Caco-2 (cell line): ENCODE measurements around the gene TMC6. TPM values are rescaled to one million over a fixed set of nuclear protein-coding genes. Genes with fewer than 3 reads are reported as not detected.

Experiments used
- BruUV-seq: library from RNA; stranded (reverse); fragments of 400-500 nt; replicated peaks from 2 replicates; lab custom pipeline; 2021; lab: Mats Ljungman, UMichigan
- CTCF ChIA-PET: fragments of 300-600 bp; sonication (Branson Sonifier 250); formaldehyde crosslinking; loops from one replicate; lab custom pipeline; 2022; ENCODE audit warnings: antibody characterized with exemption; lab: Charles Lee
- POLR2A ChIA-PET: fragments of 300-600 bp; sonication (Branson Sonifier 250); formaldehyde crosslinking; loops from one replicate; lab custom pipeline; 2022; ENCODE audit warnings: antibody characterized with exemption; lab: Charles Lee
- DNase-seq, 2 experiments: peaks; one replicate each; pipeline versions ENCODE4 v3.0.0 to v3.0.0-alpha.2; 2020 to 2022
- H3K27me3 ChIP-seq: replicated peaks from 2 replicates; pipeline ENCODE4 v1.6.0; 2011; ENCODE audit warnings: low read length; ENCODE audit not compliant: control insufficient read depth, insufficient read depth
- H3K36me3 ChIP-seq: 2 replicates; pipeline ENCODE4 v1.5.1; 2011; ENCODE audit warnings: low read length; ENCODE audit not compliant: control insufficient read depth, insufficient read depth
- H3K4me1 ChIP-seq: fragments of 250-450 bp; sonication (Bioruptor Pico); 2 replicates; pipeline ENCODE4 v1.5.1; 2020; ENCODE audit warnings: mild to moderate bottlenecking
- H3K4me3 ChIP-seq: 2 replicates; pipeline ENCODE4 v1.5.1; 2011; ENCODE audit warnings: low read depth, mild to moderate bottlenecking, control low read depth, low read length
- H3K9me3 ChIP-seq: fragments of 250-450 bp; sonication (Bioruptor Pico); 2 replicates; pipeline ENCODE4 v1.5.1; 2020; ENCODE audit warnings: mild to moderate bottlenecking, moderate library complexity
- H3K27ac Mint-ChIP-seq: one replicate; pipeline ENCODE4 v1.8.0; 2022; ENCODE audit warnings: mixed read lengths; ENCODE audit not compliant: unreplicated experiment
- H3K27me3 Mint-ChIP-seq: one replicate; pipeline ENCODE4 v1.8.0; 2022; ENCODE audit warnings: mixed read lengths; ENCODE audit not compliant: insufficient read depth, unreplicated experiment
- H3K36me3 Mint-ChIP-seq: one replicate; pipeline ENCODE4 v1.8.0; 2022; ENCODE audit warnings: mild to moderate bottlenecking, mixed read lengths; ENCODE audit not compliant: insufficient read depth, unreplicated experiment
- H3K4me1 Mint-ChIP-seq: one replicate; pipeline ENCODE4 v1.8.0; 2022; ENCODE audit warnings: low read depth, mixed read lengths; ENCODE audit not compliant: unreplicated experiment
- H3K4me3 Mint-ChIP-seq: one replicate; pipeline ENCODE4 v1.8.0; 2022; ENCODE audit warnings: mild to moderate bottlenecking, moderate library complexity, mixed read lengths; ENCODE audit not compliant: unreplicated experiment
- H3K9me3 Mint-ChIP-seq: one replicate; pipeline ENCODE4 v1.8.0; 2022; ENCODE audit warnings: mixed read lengths; ENCODE audit not compliant: unreplicated experiment
- CTCF ChIP-seq, 2 experiments: fragments of 200-600 bp in 1 of 2; IDR thresholded peaks; 1 replicate in 1 of 2; 2 replicates in 1 of 2; pipeline versions ENCODE4 v1.5.1 to v1.8.0; 2011 to 2022; ENCODE audit warnings: antibody characterized with exemption in 1 of 2, control low read depth in 1 of 2, inconsistent platforms in 1 of 2, low read depth in 1 of 2, low read length in 1 of 2, mild to moderate bottlenecking in 1 of 2, moderate library complexity in 1 of 2; ENCODE audit not compliant: insufficient read depth in 1 of 2, severe bottlenecking in 1 of 2, unreplicated experiment in 1 of 2
- intact Hi-C: fragments of 100-400 bp; cut with micrococcal nuclease; formaldehyde crosslinking; loops from one replicate; pipeline ENCODE4 v1.10.0; 2022; ENCODE audit not compliant: unreplicated experiment
- total RNA-seq: library from RNA; stranded (reverse); gene quantifications from 2 replicates; pipeline ENCODE4 v1.2.3, GENCODE V29; 2022

TMC6 gene
- total RNA-seq, 1 experiment from 2014 or later: 77.7 TPM

- no peak for DNase-seq
- Histone ChIP-seq H3K27me3 (no peaks in the 10 kb centered on the region), H3K4me3 (no peak overlapping the region), H3K36me3 (no peaks in the 10 kb centered on the region; the same call in 1 of the 2 replicates), H3K9me3 (no peaks in the 10 kb centered on the region), H3K4me1 (no peaks in the 10 kb centered on the region)
- Mint-ChIP-seq H3K9me3 (no peaks in the 10 kb centered on the region), H3K27me3 (no peaks in the 10 kb centered on the region), H3K36me3 (no peaks in the 10 kb centered on the region), H3K27ac (no peak overlapping the region), H3K4me1 (no peaks in the 10 kb centered on the region), H3K4me3 (no peak overlapping the region)
- CTCF ChIA-PET: no interaction called here
- POLR2A ChIA-PET: interaction anchor here (0.6 kb wide), 1 partner anchor 673 kb away, joined by 3 read pairs; no protein-coding TSS in a partner anchor
- no TSS peak for BruUV-seq
- intact Hi-C loops: no loop called here
- no peak for TF ChIP-seq CTCF (IDR thresholded peaks at IDR 0.05; ENCODE audit: insufficient read depth in 1 of 2, low read depth in 1 of 2, low read length in 1 of 2, severe bottlenecking in 1 of 2, unreplicated experiment in 1 of 2)
Measured at GRCh38 chr17:78063489-78063888, 65.1 kb downstream of the TMC6 start.

- H3K27me3 ChIP-seq: no peaks in the 10 kb centered on the region
- intact Hi-C loops: no loop called here
- H3K4me1 Mint-ChIP-seq: no peaks in the 10 kb centered on the region
- CTCF ChIA-PET: no interaction called here
- POLR2A ChIA-PET: no interaction called here
- no peak overlapping the region for H3K4me3 ChIP-seq
- H3K36me3 Mint-ChIP-seq: no peaks in the 10 kb centered on the region
- H3K27ac Mint-ChIP-seq: no peak overlapping the region
- no peak for TF ChIP-seq CTCF (IDR thresholded peaks at IDR 0.05; ENCODE audit: insufficient read depth in 1 of 2, low read depth in 1 of 2, low read length in 1 of 2, severe bottlenecking in 1 of 2, unreplicated experiment in 1 of 2)
- H3K27me3 Mint-ChIP-seq: no peaks in the 10 kb centered on the region
- H3K4me3 Mint-ChIP-seq: no peak overlapping the region
- no peaks in the 10 kb centered on the region for H3K36me3 ChIP-seq
- H3K4me1 ChIP-seq: no peaks in the 10 kb centered on the region
- H3K9me3 Mint-ChIP-seq: no peaks in the 10 kb centered on the region
- BruUV-seq: no TSS peak
- no peaks in the 10 kb centered on the region for H3K9me3 ChIP-seq
- no peak for DNase-seq
Measured at GRCh38 chr17:78062596-78062995, 66.0 kb downstream of the TMC6 start.

Other genes with a start within 250 kb of the TMC6 start
- gene TNRC6C, start 170.1 kb downstream of the TMC6 start, total RNA-seq: 17.9 and 19.5 TPM in 2 replicates
- not detected in 2 replicates for gene TMC8, start 2.0 kb upstream of the TMC6 start, total RNA-seq
- gene C17orf99, start 17.6 kb upstream of the TMC6 start, total RNA-seq: not detected in 2 replicates
- gene SYNGR2, start 39.8 kb upstream of the TMC6 start, total RNA-seq: 169 and 193 TPM in 2 replicates
- gene TK1, start 58.3 kb upstream of the TMC6 start, total RNA-seq: 171 and 190 TPM in 2 replicates
- gene AFMID, start 58.6 kb upstream of the TMC6 start, total RNA-seq: 68.5 and 83.0 TPM in 2 replicates
- gene BIRC5, start 85.5 kb upstream of the TMC6 start, total RNA-seq: 82.0 and 88.8 TPM in 2 replicates
- gene TMEM235, start 102.9 kb upstream of the TMC6 start, total RNA-seq: not detected in 2 replicates
- 11.3 and 12.8 TPM in 2 replicates for gene SOCS3, start 231.3 kb upstream of the TMC6 start, total RNA-seq
- gene PGS1, start 249.9 kb upstream of the TMC6 start, total RNA-seq: 54.1 and 55.2 TPM in 2 replicates